GM19455 (cell line): ENCODE data around the gene PLA2G4E.

Experiments
- ATAC-seq: cut with Tn5 transposase; IDR thresholded peaks from one replicate; pipeline ENCODE4 v1.9.1; 2021; ENCODE audit not compliant: unreplicated experiment

The PLA2G4E gene

DNA sequence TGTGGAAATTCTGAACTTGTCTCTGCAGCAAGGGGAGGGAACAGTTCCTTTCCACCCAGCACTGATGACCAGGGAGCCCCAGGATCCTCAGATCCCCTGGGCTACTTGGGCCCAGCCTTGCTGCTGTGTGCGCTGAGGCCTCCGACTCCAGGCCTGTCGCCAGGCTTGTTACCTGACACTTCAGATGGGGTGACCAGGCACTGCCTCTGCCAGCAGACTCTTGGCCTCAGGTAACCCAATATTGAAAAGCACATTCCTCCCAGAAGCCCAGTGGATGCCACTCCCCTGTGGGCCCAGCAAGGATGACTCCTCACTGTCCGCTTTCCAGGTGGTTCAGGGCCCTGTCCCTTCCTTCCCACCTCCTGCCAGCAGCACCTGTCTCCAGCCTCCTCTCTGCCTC, 3.5 kb upstream of the PLA2G4E start:
- no peak for ATAC-seq

DNA sequence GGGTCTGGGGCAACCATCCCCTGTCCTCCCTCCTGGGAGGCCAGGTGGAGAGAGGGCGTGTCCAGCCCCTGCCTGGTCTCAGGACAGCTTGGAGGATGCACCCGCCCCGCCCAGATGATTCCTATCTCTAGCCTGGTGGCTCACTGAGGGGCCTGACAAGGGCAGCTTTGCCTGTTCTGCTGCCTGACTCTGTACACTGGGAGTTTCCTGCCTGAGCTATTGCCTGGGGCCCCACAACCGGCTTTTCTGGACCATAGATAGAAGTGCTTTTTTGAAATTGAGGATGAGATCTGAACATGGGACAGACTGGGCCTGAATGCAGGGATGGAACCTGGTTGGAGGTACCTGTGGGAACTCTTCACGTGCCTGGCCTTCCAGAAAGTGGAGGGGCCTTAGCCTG, 751 bp upstream of the PLA2G4E start:
- ATAC-seq = no peak

GRCh38 chr15:42018306-42019224, 2.3 kb downstream of the PLA2G4E start:
- no peak for ATAC-seq

- no peak for ATAC-seq
Observed at GRCh38 chr15:42016971-42017370, 3.9 kb downstream of the PLA2G4E start.

DNA sequence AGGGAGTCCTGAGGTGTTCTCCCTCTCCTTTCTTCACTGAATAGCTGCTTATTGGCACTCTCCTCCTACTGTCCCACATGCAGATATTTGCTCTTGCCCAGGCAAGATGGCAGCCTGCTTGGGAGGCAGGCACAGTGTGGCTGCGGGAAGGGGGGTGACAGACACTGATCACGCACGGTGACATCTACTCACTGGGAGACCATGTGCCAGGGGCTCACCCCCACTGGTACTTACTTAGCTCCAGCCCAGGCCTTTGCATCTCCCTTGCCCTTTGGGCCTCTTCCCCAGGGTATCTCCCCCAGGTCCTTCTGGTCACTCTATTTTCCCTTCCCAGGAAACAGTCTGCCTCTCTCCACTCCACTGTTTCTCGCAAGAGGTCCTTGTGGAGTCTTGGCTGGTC, 6.4 kb downstream of the PLA2G4E start:
- no peak for ATAC-seq

GRCh38 chr15:42012928-42013482, 7.8 kb downstream of the PLA2G4E start:
- no peak for ATAC-seq

GRCh38 chr15:42012241-42012640, 8.6 kb downstream of the PLA2G4E start:
- no peak for ATAC-seq

- ATAC-seq = no peak
Observed at GRCh38 chr15:42011074-42011473, 9.8 kb downstream of the PLA2G4E start.

GRCh38 chr15:42010434-42010833, 10.4 kb downstream of the PLA2G4E start:
- ATAC-seq = peak; percentile 59

GRCh38 chr15:42009474-42009873, 11.4 kb downstream of the PLA2G4E start:
- ATAC-seq = no peak

DNA sequence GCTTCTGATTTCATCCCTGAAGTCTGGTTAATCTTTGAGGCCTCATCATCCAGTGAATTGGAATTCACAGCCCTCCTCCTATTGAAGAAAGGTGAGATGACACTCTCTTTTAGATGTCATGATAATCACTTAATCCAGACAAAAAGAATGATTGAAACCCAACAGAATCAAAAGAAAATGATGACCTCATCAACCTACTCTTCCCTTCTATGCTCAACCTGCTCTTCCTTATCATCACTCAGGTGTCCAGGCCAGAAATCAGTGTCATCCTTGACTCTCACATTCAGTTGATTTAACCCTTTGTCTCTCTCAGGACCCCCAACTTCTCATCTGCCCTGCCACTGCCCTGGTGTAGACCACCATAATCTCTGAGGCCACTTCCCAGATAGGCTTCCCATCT, 11.8 kb downstream of the PLA2G4E start:
- no peak for ATAC-seq

GRCh38 chr15:42007386-42007785, 13.5 kb downstream of the PLA2G4E start:
- ATAC-seq = no peak

DNA sequence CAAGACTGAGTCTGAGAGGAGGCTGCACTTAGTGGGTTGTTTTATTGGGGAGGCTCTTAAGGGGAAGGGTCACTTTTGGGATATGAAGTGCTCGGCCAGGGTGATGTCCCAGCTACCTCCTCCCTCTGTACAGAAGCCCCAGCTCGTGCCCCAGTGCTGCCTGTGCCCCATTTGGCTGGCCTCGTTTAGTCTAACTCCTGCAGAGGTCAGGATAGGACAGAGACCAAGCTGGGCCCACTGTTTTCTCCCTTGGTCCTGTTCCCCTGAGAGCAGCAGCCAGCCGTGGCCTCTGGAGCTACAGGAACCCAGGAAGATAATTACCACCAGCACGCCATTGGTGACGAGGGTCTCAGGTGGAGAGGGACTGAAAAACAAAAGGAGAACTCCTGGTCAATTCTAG, 18.5 kb downstream of the PLA2G4E start:
- ATAC-seq = no peak

DNA sequence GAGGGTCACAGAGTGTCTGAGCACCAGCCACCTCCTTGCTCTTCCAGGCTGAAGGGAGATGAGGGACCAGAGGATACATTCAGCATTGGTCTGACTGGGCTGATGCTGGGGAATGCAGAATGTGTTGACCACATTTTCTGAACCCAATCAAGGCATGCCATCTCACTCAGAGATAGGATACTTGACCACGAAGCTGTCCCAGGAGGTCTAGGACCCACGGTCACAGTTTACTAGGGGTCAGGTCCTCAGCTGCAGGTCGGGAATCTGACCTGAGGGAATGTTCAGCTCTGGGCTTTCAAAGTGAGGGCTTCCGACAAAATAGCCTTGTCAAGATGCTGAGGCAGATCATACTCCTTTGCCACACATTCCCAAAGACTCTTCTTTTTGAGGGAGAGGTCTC, 19.6 kb downstream of the PLA2G4E start:
- ATAC-seq = no peak

- no peak for ATAC-seq
Observed at GRCh38 chr15:41999290-42000285, 21.3 kb downstream of the PLA2G4E start.

GRCh38 chr15:41997845-41998244, 23.0 kb downstream of the PLA2G4E start:
- ATAC-seq = no peak

GRCh38 chr15:41996921-41997592, 23.8 kb downstream of the PLA2G4E start:
- ATAC-seq = no peak

DNA sequence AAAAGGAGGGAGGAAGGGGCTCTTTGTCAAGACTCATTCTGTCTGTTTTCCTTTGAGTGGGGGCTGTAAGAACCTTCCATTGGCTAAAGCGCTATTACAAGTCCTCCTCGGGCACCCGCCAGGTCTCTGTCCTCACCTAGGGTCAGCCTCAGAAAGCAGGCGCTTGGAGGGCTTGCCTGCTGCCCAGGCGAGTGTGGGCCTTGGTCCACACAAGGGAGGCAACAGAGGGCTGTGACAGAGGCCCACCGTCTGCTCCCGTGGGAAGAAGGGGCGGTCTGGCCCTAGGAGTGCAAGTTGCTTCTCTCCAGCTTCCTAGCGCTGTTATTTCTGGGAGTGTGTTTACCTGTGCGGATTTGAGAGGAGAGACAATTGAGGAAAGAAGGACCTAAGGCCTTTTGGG, 24.5 kb downstream of the PLA2G4E start:
- ATAC-seq = no peak

GRCh38 chr15:41995476-41995855, 25.4 kb downstream of the PLA2G4E start:
- no peak for ATAC-seq

DNA sequence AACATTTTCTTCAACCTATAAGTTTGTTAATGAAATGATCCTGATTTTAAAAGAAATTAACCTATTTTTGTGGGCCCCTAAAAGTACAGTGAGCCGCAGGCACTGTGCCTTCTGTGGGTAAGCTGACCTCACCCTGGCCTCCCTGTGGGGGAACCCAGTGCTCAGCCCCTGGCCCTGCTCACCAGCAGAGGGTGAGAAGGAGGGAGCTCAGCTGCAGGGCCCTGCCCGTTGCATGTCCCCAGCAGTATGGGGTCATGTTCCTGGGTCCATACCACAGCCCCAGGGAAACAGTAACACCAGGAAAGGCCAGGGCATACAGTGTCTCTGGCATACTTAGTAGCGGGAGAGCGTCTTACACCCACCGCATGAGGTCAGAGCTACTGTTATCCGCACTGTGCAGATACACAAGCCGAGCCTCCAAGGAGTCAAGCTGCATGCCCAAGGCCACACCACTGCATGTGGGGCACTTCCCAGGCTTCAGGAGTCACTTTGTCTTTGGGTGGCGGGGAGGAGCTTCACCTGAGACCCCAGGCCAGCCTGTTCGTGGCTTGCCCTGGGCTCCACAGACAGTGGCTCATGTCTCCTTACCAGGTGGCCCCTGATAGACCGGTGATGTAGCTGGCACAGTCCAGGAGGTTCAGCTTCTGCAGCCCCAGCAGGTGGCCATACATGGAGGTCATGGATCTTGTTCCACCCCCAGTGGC, 25.9 kb downstream of the PLA2G4E start:
- ATAC-seq = no peak
